ENCODE measurements around the gene GPR15. TPM values are rescaled to one million over a fixed set of nuclear protein-coding genes. Genes with fewer than 3 reads are reported as not detected.
A peak's percentile ranks its signal among the peaks of the same experiment; 100 is the strongest.

Gene GPR15
- total RNA-seq, 1 experiment from 2014 or later = not detected

DNA sequence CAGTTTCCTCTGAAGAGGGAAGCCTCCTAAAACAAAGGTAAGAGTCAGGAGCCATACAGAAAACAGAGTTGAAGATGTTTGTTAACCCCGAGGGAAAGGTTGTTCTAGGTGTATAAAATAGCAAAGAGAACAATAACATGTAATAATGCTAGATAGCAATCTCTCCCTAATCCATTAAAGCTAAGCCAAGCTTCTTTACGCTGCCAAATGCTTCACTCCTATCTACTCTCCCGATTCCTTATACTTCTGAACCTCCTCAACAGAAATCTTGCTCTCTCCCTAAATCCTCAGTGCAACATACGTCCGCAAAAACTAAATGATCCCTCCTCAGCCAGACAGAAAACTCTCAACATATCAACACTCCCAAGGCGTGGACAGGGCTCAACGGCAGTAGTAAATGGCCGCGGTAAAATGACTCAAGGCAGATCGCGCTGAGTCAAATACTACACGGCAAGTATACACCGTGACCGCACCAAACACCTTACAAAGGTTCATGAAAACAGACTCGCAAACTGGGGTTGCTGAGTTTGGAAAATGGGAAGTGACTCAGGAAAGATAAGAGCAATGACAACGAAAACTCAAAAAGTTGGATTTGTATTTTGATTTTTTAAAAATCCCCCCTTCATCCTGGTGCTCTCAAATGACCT, 9.8 kb upstream of the GPR15 start:
- peak; percentile 22 for DNase-seq
- Histone ChIP-seq H3K36me3 (replicated peaks; ENCODE audit: control insufficient read depth, insufficient read depth, low read length) (peaks cover 8% of the 10 kb centered on the region), H3K27me3 (ENCODE audit: control insufficient read depth, insufficient read depth, low read length) (no peaks in the 10 kb centered on the region), H3K4me3 (ENCODE audit: insufficient read depth, low read depth, low read length) (peak overlapping the region; percentile 78)

DNA sequence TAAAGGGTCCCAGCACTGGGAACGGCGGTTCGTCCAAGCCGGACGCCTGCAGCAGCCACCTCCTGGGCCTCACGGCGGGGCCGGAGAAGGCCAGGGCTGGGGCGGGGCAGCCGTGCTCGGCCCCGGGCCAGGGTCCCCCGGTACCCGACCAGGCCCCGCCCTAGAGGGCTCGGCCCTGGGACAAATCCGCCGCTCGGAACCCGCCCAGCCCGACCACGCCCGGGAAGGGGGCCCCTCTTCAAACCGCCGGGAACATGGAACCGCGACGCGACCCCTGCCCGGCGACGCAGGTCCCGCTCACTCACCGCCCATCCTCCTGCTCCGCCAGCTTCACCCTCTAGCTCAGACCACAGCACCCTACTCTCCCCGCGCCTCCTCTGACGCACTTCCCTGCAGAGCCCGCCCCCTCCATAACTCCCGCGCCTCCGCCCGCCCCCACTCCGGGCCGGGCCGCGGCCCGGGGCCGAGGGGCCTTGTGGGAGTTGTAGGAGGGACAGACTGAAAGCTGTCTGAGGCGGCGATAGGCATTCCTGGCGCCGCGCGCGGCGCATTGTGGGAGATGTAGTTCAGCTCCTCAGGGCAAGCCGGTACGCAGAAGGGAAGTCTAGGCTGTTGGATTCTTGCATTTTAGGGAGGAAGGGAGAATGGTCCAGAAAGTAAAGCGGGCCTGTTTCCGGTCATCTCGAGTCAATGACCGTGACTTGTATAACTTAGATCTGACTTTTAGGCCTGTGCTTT, 9.1 kb upstream of the GPR15 start, which contains the start of gene CLDND1:
TSS of gene CLDND1 (minus strand) at position 359 of the 738 bp plus-strand sequence. CDS start 1,478 bp downstream, outside the sequence.
- Histone ChIP-seq H3K4me3 (ENCODE audit: insufficient read depth, low read depth, low read length) (peak within 1 kb of the TSS; percentile 78), H3K36me3 (replicated peaks; ENCODE audit: control insufficient read depth, insufficient read depth, low read length) (peaks cover 8% of the 10 kb centered on the region), H3K27me3 (ENCODE audit: control insufficient read depth, insufficient read depth, low read length) (no peaks in the 10 kb centered on the region)
- DNase-seq = peak; percentile 95

DNA sequence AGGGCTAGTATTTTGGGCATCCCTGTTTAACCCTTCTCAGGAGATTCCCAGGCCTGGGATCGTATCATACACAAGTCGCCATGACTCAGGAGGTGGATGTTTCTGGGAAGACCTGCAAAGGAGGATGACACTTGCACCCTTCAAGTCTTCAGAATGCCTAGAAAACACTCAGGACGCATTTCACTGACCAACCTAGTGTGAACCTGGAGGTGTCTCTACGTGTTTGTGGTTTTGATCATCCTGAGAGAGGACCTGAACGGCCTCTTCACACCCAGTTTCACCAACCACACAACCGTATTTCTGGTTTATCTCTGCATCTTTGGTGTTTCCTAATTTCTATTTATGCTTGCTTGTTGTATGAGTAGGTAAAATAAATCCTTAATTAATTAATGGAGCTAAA, 6.3 kb upstream of the GPR15 start:
- Histone ChIP-seq H3K4me3 (ENCODE audit: insufficient read depth, low read depth, low read length) (no peak overlapping the region), H3K27me3 (ENCODE audit: control insufficient read depth, insufficient read depth, low read length) (no peaks in the 10 kb centered on the region), H3K36me3 (replicated peaks; ENCODE audit: control insufficient read depth, insufficient read depth, low read length) (peaks cover 5% of the 10 kb centered on the region)
- no peak for DNase-seq

DNA sequence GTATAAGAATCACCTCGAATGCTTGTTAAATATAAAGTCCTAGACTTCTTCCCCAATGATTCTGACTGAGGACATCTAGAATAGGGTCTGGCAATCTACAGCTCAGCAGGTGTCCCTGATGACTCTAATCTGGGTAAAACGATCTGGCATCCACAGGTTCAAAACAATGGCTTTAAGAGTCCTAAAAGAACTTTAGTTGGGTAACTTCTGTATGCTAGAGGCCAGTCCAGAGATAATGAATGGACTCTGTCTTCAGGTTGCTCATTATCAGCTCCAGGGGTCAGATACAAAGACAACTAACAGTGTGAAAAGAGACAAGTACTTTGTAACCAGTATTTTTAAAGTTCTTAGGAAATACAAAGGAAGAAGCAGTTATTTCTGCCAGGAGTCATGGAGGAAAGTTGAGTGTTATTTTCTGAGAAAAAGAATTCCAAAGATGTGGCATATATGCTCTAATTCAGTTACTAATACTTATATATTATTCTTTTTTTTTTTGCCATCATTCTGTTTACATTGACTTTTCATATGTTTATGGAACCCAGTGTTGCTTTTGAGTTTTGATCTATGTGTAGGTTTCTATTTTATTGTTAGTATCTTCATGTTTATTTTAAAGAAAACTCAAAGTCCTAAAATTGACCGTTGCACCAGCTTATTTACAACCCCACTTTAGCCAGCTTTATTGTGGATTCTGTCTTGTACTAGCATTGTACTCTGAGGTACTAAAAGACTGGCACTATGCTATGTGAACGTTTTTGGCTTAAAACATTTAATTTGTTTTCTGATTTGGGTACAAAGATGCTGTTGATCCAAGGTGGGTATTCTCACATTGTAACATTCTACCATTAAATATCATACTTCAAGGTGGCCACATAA, 3.1 kb upstream of the GPR15 start:
- Histone ChIP-seq H3K4me3 (ENCODE audit: insufficient read depth, low read depth, low read length) (no peak overlapping the region), H3K36me3 (replicated peaks; ENCODE audit: control insufficient read depth, insufficient read depth, low read length) (no peaks in the 10 kb centered on the region), H3K27me3 (ENCODE audit: control insufficient read depth, insufficient read depth, low read length) (no peaks in the 10 kb centered on the region)
- no peak for DNase-seq

DNA sequence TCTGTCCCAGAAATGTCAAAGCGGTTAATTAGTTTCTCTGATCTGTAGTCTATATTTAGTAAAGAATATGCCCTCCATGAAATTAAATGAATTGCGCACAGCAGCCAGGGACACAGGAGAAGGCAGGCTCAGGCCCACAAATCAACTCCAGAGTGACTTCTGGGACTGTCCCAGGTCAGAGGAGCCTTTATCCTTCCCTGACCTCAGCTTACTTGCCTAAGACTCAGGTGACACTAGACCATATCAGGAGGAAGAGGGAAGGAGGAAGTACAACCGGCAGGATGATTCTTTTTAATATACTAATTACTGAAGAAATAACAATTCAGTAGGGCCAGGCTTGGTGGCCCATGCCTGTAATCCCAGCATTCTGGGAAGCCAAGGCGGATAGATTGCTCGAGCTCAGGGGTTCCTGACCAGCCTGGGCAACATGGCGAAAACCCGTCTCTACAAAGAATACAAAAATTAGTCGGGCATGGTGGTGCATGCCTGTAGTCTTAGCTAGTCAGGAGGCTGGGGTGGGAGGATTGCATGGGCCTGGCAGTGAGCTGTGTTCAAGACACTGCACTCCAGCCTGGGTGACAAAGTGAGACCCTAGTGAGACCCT, 1.8 kb upstream of the GPR15 start:
- no peak for DNase-seq
- Histone ChIP-seq H3K4me3 (ENCODE audit: insufficient read depth, low read depth, low read length) (no peak overlapping the region), H3K36me3 (replicated peaks; ENCODE audit: control insufficient read depth, insufficient read depth, low read length) (no peaks in the 10 kb centered on the region), H3K27me3 (ENCODE audit: control insufficient read depth, insufficient read depth, low read length) (no peaks in the 10 kb centered on the region)

DNA sequence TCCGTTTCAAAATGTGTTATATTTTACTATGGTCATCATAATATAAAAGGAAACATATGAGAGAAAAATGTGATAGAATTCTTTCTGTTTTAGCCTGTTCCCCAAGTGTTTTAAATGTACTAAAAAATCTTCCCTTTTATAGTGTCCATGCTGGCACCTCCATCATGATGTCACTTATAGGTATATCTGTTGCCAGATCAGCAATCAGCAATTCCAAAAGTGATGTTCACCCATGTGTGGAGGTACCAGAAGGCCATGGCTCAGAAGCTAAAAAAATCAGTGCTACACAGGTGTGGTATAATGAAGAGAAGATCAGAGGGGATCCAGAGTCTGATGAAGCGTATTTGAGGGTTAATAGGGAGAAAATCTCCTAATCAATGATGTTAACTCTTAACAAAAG, 1.1 kb upstream of the GPR15 start:
- no peaks in the 10 kb centered on the region for H3K36me3 ChIP-seq (replicated peaks; ENCODE audit: control insufficient read depth, insufficient read depth, low read length)
- no peak overlapping the region for H3K4me3 ChIP-seq (ENCODE audit: insufficient read depth, low read depth, low read length)
- no peak for DNase-seq
- no peaks in the 10 kb centered on the region for H3K27me3 ChIP-seq (ENCODE audit: control insufficient read depth, insufficient read depth, low read length)

DNA sequence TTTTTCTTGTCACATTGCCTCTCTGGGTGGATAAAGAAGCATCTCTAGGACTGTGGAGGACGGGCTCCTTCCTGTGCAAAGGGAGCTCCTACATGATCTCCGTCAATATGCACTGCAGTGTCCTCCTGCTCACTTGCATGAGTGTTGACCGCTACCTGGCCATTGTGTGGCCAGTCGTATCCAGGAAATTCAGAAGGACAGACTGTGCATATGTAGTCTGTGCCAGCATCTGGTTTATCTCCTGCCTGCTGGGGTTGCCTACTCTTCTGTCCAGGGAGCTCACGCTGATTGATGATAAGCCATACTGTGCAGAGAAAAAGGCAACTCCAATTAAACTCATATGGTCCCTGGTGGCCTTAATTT, 478 bp downstream of the GPR15 start:
- DNase-seq = no peak
- Histone ChIP-seq H3K36me3 (replicated peaks; ENCODE audit: control insufficient read depth, insufficient read depth, low read length) (no peaks in the 10 kb centered on the region), H3K27me3 (ENCODE audit: control insufficient read depth, insufficient read depth, low read length) (no peaks in the 10 kb centered on the region), H3K4me3 (ENCODE audit: insufficient read depth, low read depth, low read length) (no peak overlapping the region)

DNA sequence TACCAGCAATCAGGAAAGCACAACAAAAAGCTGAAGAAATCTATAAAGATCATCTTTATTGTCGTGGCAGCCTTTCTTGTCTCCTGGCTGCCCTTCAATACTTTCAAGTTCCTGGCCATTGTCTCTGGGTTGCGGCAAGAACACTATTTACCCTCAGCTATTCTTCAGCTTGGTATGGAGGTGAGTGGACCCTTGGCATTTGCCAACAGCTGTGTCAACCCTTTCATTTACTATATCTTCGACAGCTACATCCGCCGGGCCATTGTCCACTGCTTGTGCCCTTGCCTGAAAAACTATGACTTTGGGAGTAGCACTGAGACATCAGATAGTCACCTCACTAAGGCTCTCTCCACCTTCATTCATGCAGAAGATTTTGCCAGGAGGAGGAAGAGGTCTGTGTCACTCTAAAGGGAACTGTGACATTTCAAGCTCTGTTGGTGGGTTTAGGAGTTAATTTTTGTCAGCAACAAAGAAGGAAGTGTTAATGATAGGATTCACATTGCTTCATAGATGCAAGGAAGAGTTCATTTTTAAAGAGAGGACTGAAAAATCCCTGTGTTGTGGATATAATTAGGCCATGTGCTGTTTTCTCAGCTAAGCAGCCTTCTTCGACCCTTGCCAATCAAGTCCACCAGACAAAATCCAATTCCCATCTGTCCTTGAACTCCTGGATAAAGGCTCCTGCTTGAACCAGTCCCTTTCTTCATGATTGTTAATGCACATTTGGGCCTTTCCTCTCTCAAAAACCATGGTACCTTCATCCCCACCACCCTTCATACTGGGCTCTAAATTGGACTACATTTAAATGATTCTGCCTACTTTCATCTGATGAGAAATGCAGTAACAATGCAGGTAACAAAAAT, 1.2 kb downstream of the GPR15 start:
- Histone ChIP-seq H3K36me3 (replicated peaks; ENCODE audit: control insufficient read depth, insufficient read depth, low read length) (no peaks in the 10 kb centered on the region), H3K4me3 (ENCODE audit: insufficient read depth, low read depth, low read length) (no peak overlapping the region), H3K27me3 (ENCODE audit: control insufficient read depth, insufficient read depth, low read length) (no peaks in the 10 kb centered on the region)
- no peak for DNase-seq

DNA sequence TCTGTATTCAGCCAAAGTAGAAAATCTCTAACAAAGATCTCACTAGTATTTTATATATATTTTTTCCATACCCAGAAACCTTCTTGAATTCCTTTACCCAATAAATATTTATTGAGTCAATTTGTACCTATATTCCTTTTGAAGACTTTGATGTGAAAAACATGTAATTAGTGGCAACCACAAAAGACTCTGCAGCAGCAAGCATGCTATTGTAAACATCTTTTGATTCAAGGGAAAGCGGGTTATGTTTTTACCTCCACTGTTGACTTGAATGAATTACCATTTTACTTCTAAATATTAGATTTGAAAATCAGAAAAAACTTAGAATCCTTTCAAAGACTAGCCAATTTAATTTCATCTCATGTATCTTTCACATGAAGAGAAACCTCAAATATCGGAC, 2.4 kb downstream of the GPR15 start:
- Histone ChIP-seq H3K36me3 (replicated peaks; ENCODE audit: control insufficient read depth, insufficient read depth, low read length) (no peaks in the 10 kb centered on the region), H3K27me3 (ENCODE audit: control insufficient read depth, insufficient read depth, low read length) (no peaks in the 10 kb centered on the region), H3K4me3 (ENCODE audit: insufficient read depth, low read depth, low read length) (no peak overlapping the region)
- DNase-seq = no peak

DNA sequence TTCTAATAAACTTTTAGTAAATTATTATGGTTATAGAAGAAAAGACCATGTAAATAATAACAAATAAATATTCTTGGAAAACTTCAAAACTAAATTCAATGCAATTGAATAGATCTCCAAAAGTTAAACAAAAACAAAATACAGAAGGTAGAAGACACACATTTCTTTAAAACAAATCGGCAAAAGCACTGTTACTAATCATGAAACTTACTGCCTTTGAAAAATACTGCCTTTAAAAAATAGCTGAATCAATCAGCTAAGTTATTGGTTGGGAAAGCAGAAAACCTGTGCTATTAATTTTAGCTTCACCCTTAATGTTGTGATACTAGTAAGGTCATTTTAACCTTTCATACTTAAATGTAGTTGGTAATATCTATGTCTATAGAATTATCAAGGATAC, 3.0 kb downstream of the GPR15 start:
- H3K4me3 ChIP-seq (ENCODE audit: insufficient read depth, low read depth, low read length) = no peak overlapping the region
- no peak for DNase-seq
- no peaks in the 10 kb centered on the region for H3K36me3 ChIP-seq (replicated peaks; ENCODE audit: control insufficient read depth, insufficient read depth, low read length)
- H3K27me3 ChIP-seq (ENCODE audit: control insufficient read depth, insufficient read depth, low read length) = no peaks in the 10 kb centered on the region

DNA sequence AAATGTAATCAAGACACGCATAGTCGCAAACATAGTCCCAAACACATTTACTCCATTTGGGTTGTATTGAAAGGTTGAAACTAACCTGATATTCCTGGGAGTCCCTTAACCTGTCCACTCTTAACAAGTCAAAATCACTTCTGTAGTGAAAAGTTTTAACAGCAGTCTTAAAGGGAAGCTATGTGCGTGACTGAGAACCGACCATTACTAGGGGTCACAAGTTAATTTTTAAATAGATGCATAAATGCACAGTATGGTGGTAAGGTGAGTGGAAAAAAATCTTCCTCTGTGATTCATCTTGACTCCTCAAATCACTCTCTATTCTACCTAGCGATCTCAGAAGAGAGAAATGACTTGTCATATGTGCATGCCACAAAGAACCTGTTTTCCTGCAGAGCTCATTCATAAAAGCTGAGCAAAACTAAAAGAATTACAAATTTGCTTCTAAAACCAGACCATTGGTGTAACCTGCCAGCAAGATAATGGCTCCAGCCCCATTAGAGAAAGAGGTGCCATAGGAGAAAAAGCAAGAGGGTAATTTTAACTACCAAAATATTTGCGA, 4.8 kb downstream of the GPR15 start:
- Histone ChIP-seq H3K27me3 (ENCODE audit: control insufficient read depth, insufficient read depth, low read length) (no peaks in the 10 kb centered on the region), H3K36me3 (replicated peaks; ENCODE audit: control insufficient read depth, insufficient read depth, low read length) (no peaks in the 10 kb centered on the region), H3K4me3 (ENCODE audit: insufficient read depth, low read depth, low read length) (no peak overlapping the region)
- DNase-seq = no peak

DNA sequence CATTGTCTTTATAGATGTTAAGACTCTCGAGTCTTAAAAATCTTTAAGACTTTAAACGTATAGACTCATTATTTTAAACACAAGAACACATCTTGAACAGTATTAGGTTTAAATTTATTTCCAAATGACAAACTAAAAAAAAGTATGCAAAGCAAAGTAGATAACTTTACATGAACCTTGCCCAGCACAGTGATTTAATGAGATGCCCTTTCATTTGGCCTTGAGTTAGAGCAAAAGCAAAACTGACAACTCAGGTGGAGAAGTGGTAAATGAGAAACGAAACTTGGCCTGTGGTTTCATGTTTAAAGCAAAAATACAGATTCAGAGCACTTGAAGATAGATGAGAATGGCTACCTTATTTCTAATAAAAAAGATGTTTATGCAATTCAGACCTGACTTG, 8.6 kb downstream of the GPR15 start:
- no peak overlapping the region for H3K4me3 ChIP-seq (ENCODE audit: insufficient read depth, low read depth, low read length)
- no peak for DNase-seq
- H3K27me3 ChIP-seq (ENCODE audit: control insufficient read depth, insufficient read depth, low read length) = no peaks in the 10 kb centered on the region
- no peaks in the 10 kb centered on the region for H3K36me3 ChIP-seq (replicated peaks; ENCODE audit: control insufficient read depth, insufficient read depth, low read length)

DNA sequence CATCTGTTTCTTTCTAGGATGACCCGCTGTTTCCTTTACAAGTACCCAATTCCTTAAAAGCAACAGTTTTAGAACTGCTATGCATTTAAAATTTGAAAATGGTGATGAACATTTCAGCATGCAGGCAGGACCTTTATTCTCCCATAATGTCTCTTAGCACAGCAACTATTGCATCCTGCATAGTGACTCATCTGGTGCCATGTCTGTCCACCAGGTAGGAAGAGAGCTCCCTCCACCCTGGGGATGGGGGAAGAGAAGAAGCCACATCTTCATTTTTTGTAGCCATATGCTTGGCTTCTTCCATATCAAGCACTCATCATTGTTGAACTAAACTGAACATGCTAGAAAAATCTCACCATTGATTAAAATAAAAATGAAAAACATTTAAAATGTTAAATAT, 9.9 kb downstream of the GPR15 start:
- H3K4me3 ChIP-seq (ENCODE audit: insufficient read depth, low read depth, low read length) = no peak overlapping the region
- H3K27me3 ChIP-seq (ENCODE audit: control insufficient read depth, insufficient read depth, low read length) = no peaks in the 10 kb centered on the region
- H3K36me3 ChIP-seq (replicated peaks; ENCODE audit: control insufficient read depth, insufficient read depth, low read length) = no peaks in the 10 kb centered on the region
- no peak for DNase-seq

Measured in H7 (cell line).